ENCODE data around the gene POU6F2. TPM values are rescaled to one million over a fixed set of nuclear protein-coding genes. Genes with fewer than 3 reads are reported as not detected.

Gene POU6F2
- polyA plus RNA-seq, 2 of the 4 experiments (the other 2 are of a cell fraction) = not detected

GRCh38 chr7:39261771-39262170 lies 284.1 kb downstream of the POU6F2 start:
- no peak for DNase-seq (ENCODE audit: low read depth in 1 of 2, low spot score in 1 of 2)
- Histone ChIP-seq H3K4me3 (no peak overlapping the region), H3K27ac (no peak overlapping the region), H3K4me1 (no peaks in the 10 kb centered on the region), H3K9me3 (no peaks in the 10 kb centered on the region), H3K4me2 (no peak overlapping the region)
- POLR2A ChIA-PET = no interaction called here
- CTCF ChIA-PET = no interaction called here
- TF ChIP-seq, protein P1, sequence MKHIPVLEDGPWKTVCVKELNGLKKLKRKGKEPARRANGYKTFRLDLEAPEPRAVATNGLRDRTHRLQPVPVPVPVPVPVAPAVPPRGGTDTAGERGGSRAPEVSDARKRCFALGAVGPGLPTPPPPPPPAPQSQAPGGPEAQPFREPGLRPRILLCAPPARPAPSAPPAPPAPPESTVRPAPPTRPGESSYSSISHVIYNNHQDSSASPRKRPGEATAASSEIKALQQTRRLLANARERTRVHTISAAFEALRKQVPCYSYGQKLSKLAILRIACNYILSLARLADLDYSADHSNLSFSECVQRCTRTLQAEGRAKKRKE (CRISPR knock-in tag; IDR thresholded peaks at IDR 0.05; ENCODE audit: low read depth) = no peak
- TF ChIP-seq RARB (CRISPR knock-in tag; IDR thresholded peaks at IDR 0.05) = no peak
- WGBS (ENCODE audit: missing lambda C conversion rate) = 17% methylated on average over 2 of the region's 2 CpGs
- ATAC-seq = no peak
- no peak for FAIRE-seq

DNA sequence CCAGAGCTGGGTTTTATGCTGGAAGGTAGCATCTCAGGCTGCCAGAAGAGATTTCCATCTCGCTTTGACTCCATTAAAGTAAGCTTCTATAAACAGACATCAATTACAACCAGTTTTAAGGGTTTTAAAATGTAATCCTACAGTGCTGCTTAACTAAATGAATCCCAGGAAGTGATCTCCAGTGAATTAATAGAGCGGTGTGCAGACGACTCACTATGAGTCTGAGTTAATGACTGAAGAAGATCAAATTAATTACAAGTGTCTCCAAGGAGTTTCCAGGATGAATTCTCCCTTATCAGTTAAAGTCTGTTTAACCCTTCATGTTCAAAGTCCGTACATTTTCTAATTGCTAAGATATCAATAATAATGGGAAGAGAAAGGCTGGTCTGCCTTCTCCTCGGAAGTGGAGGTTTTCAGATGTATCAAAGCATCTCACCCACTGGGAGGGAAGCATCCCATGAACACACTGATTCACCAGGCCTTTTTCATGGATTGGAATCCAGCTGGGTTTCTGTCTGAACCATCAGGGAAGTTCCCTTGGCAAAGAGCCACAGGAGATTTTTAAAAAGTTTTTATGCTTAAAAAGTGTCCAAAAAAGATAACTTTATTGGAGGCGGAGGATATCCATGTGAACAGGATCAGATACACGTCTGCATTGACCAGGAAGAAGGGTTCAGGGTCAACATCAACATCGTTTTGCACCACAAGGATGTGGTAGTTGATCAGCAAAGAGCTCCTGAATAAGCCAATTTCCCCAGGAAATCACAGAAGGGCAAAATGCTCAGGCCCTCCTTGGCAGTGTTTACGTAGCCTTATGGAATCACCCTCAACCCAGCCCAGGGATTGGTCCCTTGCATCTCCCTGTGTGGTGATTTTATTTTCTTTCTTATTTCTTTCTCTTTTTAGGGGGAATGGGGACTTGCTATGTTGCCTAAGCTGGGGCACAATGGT lies 288.2 kb downstream of the POU6F2 start:
- ChIA-PET CTCF (no interaction called here), POLR2A (no interaction called here)
- H3K4me1 ChIP-seq = no peaks in the 10 kb centered on the region
- ATAC-seq (no peak), DNase-seq (ENCODE audit: low read depth in 1 of 2, low spot score in 1 of 2) (no peak), FAIRE-seq (no peak)
- H3K27ac ChIP-seq = no peak overlapping the region
- 32% methylated on average over 9 of the region's 9 CpGs for WGBS (ENCODE audit: missing lambda C conversion rate)
- H3K9me3 ChIP-seq = no peaks in the 10 kb centered on the region
- H3K4me3 ChIP-seq = no peak overlapping the region
- H3K4me2 ChIP-seq = no peak overlapping the region
- TF ChIP-seq POLR2AphosphoS2 (conservative IDR thresholded peaks at IDR 0.05; ENCODE audit: low read length) (no peak), FOXS1 (CRISPR knock-in tag; IDR thresholded peaks at IDR 0.05) (no peak), CHD2 (IDR thresholded peaks at IDR 0.05; ENCODE audit: low read length, partially characterized antibody) (no peak), CBX8 (IDR thresholded peaks at IDR 0.05) (no peak), BHLHE40 (IDR thresholded peaks at IDR 0.05; ENCODE audit: low read depth, low read length) (no peak), TP53 (CRISPR knock-in tag; IDR thresholded peaks at IDR 0.05) (no peak), HMGXB4 (CRISPR knock-in tag; IDR thresholded peaks at IDR 0.05; ENCODE audit: borderline replicate concordance) (no peak), NFE2L2 (conservative IDR thresholded peaks at IDR 0.05; ENCODE audit: low read length) (no peak), CEBPB (IDR thresholded peaks at IDR 0.05) (no peak), SMC3 (IDR thresholded peaks at IDR 0.05) (no peak), MAX (IDR thresholded peaks at IDR 0.05) (no peak), HOXB5 (CRISPR knock-in tag; IDR thresholded peaks at IDR 0.05) (no peak)
- TF ChIP-seq, protein P2, sequence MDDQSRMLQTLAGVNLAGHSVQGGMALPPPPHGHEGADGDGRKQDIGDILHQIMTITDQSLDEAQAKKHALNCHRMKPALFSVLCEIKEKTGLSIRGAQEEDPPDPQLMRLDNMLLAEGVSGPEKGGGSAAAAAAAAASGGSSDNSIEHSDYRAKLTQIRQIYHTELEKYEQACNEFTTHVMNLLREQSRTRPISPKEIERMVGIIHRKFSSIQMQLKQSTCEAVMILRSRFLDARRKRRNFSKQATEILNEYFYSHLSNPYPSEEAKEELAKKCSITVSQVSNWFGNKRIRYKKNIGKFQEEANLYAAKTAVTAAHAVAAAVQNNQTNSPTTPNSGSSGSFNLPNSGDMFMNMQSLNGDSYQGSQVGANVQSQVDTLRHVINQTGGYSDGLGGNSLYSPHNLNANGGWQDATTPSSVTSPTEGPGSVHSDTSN (IDR thresholded peaks at IDR 0.05) = no peak
- TF ChIP-seq, protein P3, sequence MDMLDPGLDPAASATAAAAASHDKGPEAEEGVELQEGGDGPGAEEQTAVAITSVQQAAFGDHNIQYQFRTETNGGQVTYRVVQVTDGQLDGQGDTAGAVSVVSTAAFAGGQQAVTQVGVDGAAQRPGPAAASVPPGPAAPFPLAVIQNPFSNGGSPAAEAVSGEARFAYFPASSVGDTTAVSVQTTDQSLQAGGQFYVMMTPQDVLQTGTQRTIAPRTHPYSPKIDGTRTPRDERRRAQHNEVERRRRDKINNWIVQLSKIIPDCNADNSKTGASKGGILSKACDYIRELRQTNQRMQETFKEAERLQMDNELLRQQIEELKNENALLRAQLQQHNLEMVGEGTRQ (IDR thresholded peaks at IDR 0.05) = no peak
- TF ChIP-seq, protein P4, sequence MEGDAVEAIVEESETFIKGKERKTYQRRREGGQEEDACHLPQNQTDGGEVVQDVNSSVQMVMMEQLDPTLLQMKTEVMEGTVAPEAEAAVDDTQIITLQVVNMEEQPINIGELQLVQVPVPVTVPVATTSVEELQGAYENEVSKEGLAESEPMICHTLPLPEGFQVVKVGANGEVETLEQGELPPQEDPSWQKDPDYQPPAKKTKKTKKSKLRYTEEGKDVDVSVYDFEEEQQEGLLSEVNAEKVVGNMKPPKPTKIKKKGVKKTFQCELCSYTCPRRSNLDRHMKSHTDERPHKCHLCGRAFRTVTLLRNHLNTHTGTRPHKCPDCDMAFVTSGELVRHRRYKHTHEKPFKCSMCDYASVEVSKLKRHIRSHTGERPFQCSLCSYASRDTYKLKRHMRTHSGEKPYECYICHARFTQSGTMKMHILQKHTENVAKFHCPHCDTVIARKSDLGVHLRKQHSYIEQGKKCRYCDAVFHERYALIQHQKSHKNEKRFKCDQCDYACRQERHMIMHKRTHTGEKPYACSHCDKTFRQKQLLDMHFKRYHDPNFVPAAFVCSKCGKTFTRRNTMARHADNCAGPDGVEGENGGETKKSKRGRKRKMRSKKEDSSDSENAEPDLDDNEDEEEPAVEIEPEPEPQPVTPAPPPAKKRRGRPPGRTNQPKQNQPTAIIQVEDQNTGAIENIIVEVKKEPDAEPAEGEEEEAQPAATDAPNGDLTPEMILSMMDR (IDR thresholded peaks at IDR 0.05) = no peak
